Neural cell (in vitro differentiated cells): ENCODE measurements around the gene EXD3. TPM values are rescaled to one million over a fixed set of nuclear protein-coding genes. Genes with fewer than 3 reads are reported as not detected.

Source experiments
- H2AFZ ChIP-seq: fragments of 200-600, 300-800 bp; sonication (generic), shearing (Covaris generic); 2 replicates; pipeline ENCODE4 v1.6.0; 2014; ENCODE audit warnings: low read depth, mild to moderate bottlenecking, antibody characterized with exemption, low read length, moderate library complexity
- H3F3A ChIP-seq: fragments of 200-600 bp; shearing (Covaris generic); 2 replicates; pipeline ENCODE4 v1.6.1; 2016; ENCODE audit warnings: mild to moderate bottlenecking, moderate library complexity, mixed read lengths, antibody characterized with exemption, low read length; ENCODE audit not compliant: insufficient read depth, poor library complexity, severe bottlenecking
- H3K27ac ChIP-seq: fragments of 200-600, 300-800 bp; sonication (generic), shearing (Covaris generic); 2 replicates; pipeline ENCODE4 v1.5.1; 2014; ENCODE audit warnings: mild to moderate bottlenecking, low read length, moderate library complexity
- H3K27me3 ChIP-seq: fragments of 300-800, 200-600 bp; sonication (generic), shearing (Covaris generic); 2 replicates; pipeline ENCODE4 v1.6.0; 2014; ENCODE audit warnings: mild to moderate bottlenecking, low read depth, low read length, moderate library complexity; ENCODE audit not compliant: insufficient read depth
- H3K36me3 ChIP-seq: fragments of 300-800, 200-600 bp; sonication (generic), shearing (Covaris generic); 2 replicates; pipeline ENCODE4 v1.5.1; 2014; ENCODE audit warnings: mild to moderate bottlenecking, antibody characterized with exemption, low read length, moderate library complexity; ENCODE audit not compliant: insufficient read depth
- H3K4me2 ChIP-seq: fragments of 300-800, 200-600 bp; sonication (generic), shearing (Covaris generic); 2 replicates; pipeline ENCODE4 v1.6.0; 2014; ENCODE audit warnings: mild to moderate bottlenecking, low read length
- H3K4me3 ChIP-seq: fragments of 300-800, 200-600 bp; sonication (generic), shearing (Covaris generic); 2 replicates; pipeline ENCODE4 v1.5.1; 2014; ENCODE audit warnings: mild to moderate bottlenecking, low read length, moderate library complexity
- H3K79me2 ChIP-seq: fragments of 200-600 bp; shearing (Covaris generic); replicated peaks from 2 replicates; pipeline ENCODE4 v1.6.0; 2014; ENCODE audit warnings: mild to moderate bottlenecking, low read length, moderate library complexity; ENCODE audit not compliant: insufficient read depth
- H3K9ac ChIP-seq: fragments of 300-800, 200-600 bp; sonication (generic), shearing (Covaris generic); 2 replicates; pipeline ENCODE4 v1.6.1; 2016; ENCODE audit warnings: mild to moderate bottlenecking, low read length, mixed read lengths
- H3K9me2 ChIP-seq: fragments of 200-600 bp; shearing (Covaris generic); 2 replicates; pipeline ENCODE4 v1.6.1; 2016; ENCODE audit warnings: mild to moderate bottlenecking, low read length, mixed read lengths; ENCODE audit not compliant: insufficient read depth
- H3K9me3 ChIP-seq: fragments of 200-600, 300-800 bp; sonication (generic), shearing (Covaris generic); 2 replicates; pipeline ENCODE4 v1.6.1; 2016; ENCODE audit warnings: mild to moderate bottlenecking, mixed run types, low read length, moderate library complexity, mixed read lengths
- H4K20me1 ChIP-seq: fragments of 200-600 bp; shearing (Covaris generic); 2 replicates; pipeline ENCODE4 v1.6.1; 2016; ENCODE audit warnings: mild to moderate bottlenecking, mixed run types; ENCODE audit not compliant: insufficient read depth
- CTCF ChIP-seq: fragments of 450-650 bp; IDR thresholded peaks from 2 replicates; pipeline ENCODE4 v1.5.1; 2014; ENCODE audit warnings: antibody characterized with exemption, mild to moderate bottlenecking, moderate library complexity; ENCODE audit not compliant: poor library complexity, severe bottlenecking
- EP300 ChIP-seq: fragments of 450-650 bp; conservative IDR thresholded peaks from 2 replicates; pipeline ENCODE4 v1.6.1; 2014; ENCODE audit warnings: antibody characterized with exemption, mild to moderate bottlenecking, moderate library complexity; ENCODE audit not compliant: poor library complexity, severe bottlenecking
- EZH2 ChIP-seq: fragments of 200-600, 300-800 bp; shearing (Covaris generic), sonication (generic); IDR thresholded peaks from 2 replicates; pipeline ENCODE4 v1.6.1; 2014; ENCODE audit warnings: antibody characterized with exemption, low read length, borderline replicate concordance, mild to moderate bottlenecking; ENCODE audit not compliant: insufficient read depth, poor library complexity, severe bottlenecking
- MXI1 ChIP-seq: fragments of 450-650 bp; conservative IDR thresholded peaks from 2 replicates; pipeline ENCODE4 v1.6.1; 2014; ENCODE audit warnings: antibody characterized with exemption, mild to moderate bottlenecking; ENCODE audit not compliant: poor library complexity, severe bottlenecking
- POLR2AphosphoS5 ChIP-seq: IDR thresholded peaks from 2 replicates; pipeline ENCODE4 v1.6.1; 2012
- RAD21 ChIP-seq: fragments of 450-650 bp; conservative IDR thresholded peaks from 2 replicates; pipeline ENCODE4 v1.6.1; 2014; ENCODE audit warnings: antibody characterized with exemption, mild to moderate bottlenecking, moderate library complexity
- SMC3 ChIP-seq: fragments of 450-650 bp; conservative IDR thresholded peaks from 2 replicates; pipeline ENCODE4 v1.6.1; 2014; ENCODE audit warnings: antibody characterized with exemption, mild to moderate bottlenecking, moderate library complexity; ENCODE audit not compliant: poor library complexity
- TAF1 ChIP-seq: IDR thresholded peaks from 2 replicates; pipeline ENCODE4 v1.6.1; 2012; ENCODE audit warnings: low read depth
- polyA plus RNA-seq: library from polyadenylated mRNA; depleted of rRNA; stranded (reverse); fragments of >200 nt; gene quantifications from 2 replicates; pipeline ENCODE4 v1.2.3, GENCODE V29; 2014
- TF ChIP-seq, protein P1 (sequence below): IDR thresholded peaks from 2 replicates; pipeline ENCODE4 v1.6.1; 2012; ENCODE audit warnings: borderline replicate concordance

Gene EXD3
- polyA plus RNA-seq, 1 donor from 2014 or later: 32.9 TPM

DNA sequence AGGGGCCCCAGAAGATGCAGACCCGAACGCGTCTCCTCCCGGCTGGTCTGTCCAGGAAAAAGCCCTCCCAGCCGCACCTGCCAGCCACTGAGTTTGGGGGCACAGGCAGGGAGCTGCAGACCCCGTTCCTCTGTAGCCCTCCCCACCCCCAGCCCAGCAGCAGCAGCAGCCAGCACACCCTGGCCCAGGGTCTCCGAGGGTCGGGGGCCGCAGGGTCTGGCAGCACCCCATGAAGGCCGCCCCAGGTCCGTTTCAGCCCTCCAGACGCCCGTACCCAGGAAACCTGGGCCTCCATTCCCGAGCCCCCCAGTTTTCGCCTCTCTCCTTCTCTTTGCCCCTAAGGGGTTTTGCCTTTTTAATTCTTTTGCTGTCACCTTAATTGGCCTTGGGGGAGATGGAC lies 19.7 kb downstream of the EXD3 start:
- Histone ChIP-seq H3K27me3 (no peaks in the 10 kb centered on the region), H3K4me2 (no peak overlapping the region), H2AFZ (no peak overlapping the region), H3K9me3 (no peaks in the 10 kb centered on the region), H3K27ac (no peak overlapping the region), H3F3A (no peaks in the 10 kb centered on the region), H3K36me3 (no peaks in the 10 kb centered on the region), H3K9me2 (no peaks in the 10 kb centered on the region), H3K4me3 (no peak overlapping the region), H4K20me1 (no peaks in the 10 kb centered on the region), H3K9ac (no peak overlapping the region), H3K79me2 (no peaks in the 10 kb centered on the region)
- TF ChIP-seq POLR2AphosphoS5: no peak
- TF ChIP-seq EZH2: no peak
- no peak for TF ChIP-seq MXI1
- TF ChIP-seq TAF1: no peak
- TF ChIP-seq RAD21: no peak
- TF ChIP-seq, protein P1, sequence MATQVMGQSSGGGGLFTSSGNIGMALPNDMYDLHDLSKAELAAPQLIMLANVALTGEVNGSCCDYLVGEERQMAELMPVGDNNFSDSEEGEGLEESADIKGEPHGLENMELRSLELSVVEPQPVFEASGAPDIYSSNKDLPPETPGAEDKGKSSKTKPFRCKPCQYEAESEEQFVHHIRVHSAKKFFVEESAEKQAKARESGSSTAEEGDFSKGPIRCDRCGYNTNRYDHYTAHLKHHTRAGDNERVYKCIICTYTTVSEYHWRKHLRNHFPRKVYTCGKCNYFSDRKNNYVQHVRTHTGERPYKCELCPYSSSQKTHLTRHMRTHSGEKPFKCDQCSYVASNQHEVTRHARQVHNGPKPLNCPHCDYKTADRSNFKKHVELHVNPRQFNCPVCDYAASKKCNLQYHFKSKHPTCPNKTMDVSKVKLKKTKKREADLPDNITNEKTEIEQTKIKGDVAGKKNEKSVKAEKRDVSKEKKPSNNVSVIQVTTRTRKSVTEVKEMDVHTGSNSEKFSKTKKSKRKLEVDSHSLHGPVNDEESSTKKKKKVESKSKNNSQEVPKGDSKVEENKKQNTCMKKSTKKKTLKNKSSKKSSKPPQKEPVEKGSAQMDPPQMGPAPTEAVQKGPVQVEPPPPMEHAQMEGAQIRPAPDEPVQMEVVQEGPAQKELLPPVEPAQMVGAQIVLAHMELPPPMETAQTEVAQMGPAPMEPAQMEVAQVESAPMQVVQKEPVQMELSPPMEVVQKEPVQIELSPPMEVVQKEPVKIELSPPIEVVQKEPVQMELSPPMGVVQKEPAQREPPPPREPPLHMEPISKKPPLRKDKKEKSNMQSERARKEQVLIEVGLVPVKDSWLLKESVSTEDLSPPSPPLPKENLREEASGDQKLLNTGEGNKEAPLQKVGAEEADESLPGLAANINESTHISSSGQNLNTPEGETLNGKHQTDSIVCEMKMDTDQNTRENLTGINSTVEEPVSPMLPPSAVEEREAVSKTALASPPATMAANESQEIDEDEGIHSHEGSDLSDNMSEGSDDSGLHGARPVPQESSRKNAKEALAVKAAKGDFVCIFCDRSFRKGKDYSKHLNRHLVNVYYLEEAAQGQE: no peak
- TF ChIP-seq SMC3: no peak
- TF ChIP-seq CTCF: no peak
- no peak for TF ChIP-seq EP300

GRCh38 chr9:137402746-137403145 lies 20.2 kb downstream of the EXD3 start:
- Histone ChIP-seq H3K9me3 (no peaks in the 10 kb centered on the region), H3K9me2 (no peaks in the 10 kb centered on the region), H2AFZ (no peak overlapping the region), H3K27me3 (no peaks in the 10 kb centered on the region), H3K9ac (no peak overlapping the region), H3K4me2 (no peak overlapping the region), H3F3A (no peaks in the 10 kb centered on the region), H3K36me3 (no peaks in the 10 kb centered on the region), H4K20me1 (no peaks in the 10 kb centered on the region), H3K4me3 (no peak overlapping the region), H3K27ac (no peak overlapping the region), H3K79me2 (no peaks in the 10 kb centered on the region)
- TF ChIP-seq CTCF (no peak), EP300 (no peak), SMC3 (no peak), EZH2 (no peak), RAD21 (no peak), MXI1 (no peak), TAF1 (no peak), POLR2AphosphoS5 (no peak)
- TF ChIP-seq, protein P1: no peak
